Measurements from ENCODE around the gene UGDH.
"Not testable (repeated sequence)": the region's sequence is repeated elsewhere in the genome, so short reads cannot be mapped to it uniquely, and the experiment has no call there.

UGDH gene

DNA sequence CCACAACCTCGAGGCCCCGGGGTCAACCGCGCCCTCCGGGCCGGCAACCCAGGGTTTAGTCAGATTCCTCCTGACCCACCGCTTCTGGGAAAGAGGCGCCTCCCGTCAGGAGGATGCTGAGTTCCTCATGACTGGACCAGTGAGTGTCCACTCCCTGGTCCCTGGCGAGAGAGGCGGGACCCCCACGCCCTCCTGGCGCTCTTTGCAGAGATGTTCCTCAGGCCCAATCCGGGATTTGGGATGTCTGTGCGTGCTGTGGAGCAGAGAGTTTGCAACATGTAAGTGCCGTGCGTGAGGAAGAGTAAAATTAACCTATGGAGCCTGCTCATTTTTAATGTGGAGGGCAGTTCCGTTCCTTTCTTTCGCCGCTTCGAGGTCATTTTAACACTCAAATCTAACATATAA, 824 bp upstream of the UGDH start:
- DNase-seq, result no peak

DNA sequence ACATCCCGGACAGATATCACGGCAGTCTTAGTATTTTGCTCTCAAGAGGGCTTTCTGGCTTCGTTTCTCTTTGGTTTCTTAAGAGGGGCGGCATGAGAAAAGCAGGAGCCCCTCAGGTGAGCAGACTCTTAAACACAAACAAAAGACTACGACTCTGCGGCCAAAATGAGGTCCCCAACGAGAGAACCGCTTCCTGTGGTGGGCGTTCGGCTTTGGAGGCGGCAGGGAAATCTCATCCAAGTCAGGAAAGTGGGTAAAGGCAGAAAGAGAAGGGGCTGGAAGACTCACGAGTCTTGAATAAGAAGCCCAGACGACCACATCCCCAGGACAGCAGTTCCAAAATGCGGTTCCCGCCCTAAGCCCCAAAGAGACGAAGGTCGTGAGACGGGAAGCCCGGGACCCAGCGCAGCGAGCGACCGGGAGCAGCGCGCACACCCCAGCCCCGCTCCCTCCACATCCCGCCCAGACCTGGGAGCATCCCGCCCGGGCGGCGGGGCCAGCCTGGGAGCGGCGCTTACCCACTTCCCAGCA, 409 bp downstream of the UGDH start:
- DNase-seq, result no peak

DNA sequence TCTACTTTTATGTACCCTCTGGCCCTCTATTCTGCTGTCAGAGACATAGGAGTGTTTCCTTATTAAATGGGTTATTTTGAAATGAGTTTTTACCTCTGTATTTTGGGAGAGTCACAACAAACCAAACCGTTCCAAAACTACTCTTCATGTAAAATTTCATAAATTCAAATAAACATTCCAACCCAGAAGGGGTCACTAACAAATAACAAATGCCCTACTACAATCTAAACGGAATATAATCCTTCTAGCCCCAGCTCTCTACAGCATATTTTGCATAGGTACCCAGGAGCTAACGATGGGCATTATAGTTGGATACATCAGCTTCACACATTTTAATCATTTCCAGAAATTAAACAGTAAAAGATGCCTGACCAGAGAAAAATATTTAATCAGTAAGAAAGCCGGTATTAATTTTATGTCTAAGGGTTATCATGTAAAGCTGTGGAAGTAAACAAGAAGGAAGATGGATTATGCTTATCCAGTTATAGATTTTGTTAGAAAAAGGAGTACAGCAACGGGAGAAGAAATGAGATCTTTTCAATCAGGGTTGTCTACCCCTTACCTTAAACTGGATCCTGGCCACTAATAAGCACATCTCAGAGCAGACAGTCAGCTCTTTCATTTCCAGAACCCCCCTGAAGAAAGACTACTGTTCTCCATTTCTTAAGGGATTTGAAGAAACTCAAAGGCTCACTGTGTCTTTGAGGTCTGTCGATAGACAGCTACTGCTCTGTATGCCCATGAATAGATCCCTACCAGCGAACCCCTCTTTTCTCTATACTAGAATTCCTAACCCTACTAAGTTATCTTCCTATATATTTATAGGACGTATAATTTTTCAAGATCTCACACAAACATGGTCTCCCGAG, 1.2 kb downstream of the UGDH start:
- no peak for DNase-seq

DNA sequence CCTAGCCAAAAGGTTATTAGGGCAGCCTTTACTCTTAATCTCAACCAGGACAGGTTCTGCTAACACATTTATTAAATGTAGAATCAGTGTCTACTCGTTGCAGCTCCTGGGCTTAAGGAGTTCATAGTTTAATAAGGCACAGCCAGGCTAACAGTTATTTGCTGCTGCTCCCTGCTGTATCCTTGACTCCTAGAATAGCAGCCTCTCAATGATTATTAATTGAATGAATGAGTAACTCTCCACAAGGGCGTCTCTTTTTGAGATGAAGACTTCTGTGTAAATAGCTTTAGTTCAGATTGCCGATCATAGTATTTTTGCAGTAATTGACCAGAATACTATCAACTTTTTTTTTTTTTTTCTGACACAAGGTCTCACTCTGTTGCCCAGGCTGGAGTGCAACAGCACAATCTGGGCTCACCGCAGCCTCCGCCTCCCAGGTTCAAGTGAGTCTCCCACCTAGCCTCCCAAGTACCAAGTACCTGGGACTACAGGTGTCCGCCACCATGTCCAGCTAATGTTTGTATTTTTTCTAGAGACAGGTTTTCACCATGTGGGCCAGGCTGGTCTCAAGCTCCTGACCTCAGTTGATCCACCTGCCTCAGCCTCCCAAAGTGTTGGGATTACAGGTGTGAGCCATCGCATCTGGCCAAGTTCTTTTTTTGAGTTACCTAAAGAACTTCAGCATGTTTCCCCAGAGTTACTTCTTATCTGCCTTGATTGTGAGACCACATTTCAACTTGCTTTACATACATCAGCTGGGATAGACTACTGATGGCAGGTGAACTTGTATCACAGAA, 2.9 kb downstream of the UGDH start:
- DNase-seq, result no peak

DNA sequence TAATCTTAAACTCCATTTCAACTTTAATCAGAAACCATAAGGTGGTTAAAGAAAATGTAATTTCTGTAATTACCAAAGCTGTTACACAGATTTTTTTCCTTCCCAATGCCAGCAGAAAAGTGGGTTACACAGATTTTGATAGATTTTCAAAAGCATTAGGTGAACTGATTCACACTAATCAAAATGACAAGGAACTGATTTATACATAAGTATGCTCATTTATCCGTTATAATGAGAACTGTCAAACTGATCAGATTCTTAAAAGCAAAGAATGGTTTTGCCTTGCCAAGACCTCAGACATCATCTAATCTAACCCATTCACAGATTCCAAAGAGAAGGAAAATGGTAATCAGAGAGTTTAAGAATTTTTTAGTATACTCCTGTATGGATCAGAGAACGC, 5.2 kb downstream of the UGDH start:
- no peak for DNase-seq

DNA sequence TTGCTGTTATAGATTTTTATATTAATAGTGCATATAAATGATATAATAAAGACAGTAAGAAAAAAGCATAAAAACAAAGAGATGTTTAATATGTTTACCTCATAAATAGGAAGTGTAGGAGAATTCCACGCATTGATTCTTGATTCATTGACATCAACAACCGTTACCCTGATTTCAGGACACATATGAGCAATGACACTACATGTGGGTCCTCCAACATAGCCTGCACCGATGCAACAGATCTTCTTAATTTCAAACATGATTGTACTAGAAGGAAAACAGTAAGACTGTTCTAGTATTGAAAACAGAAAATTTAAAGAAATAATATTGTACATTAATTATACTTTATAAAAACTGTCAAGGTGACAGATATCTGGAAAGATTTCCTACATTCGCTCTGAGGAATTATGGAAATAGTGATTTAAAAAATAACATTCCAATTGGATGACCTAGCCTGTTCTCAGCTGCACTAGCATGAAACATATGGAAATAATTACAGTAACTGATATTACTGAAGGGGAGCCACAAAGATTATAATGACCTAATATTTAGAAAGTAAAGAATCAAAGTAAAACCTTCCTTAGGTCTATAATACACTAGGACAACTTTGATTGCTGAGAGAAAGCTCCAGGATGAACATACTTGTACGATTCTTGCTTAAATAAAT, 5.9 kb downstream of the UGDH start:
- no peak for DNase-seq

DNA sequence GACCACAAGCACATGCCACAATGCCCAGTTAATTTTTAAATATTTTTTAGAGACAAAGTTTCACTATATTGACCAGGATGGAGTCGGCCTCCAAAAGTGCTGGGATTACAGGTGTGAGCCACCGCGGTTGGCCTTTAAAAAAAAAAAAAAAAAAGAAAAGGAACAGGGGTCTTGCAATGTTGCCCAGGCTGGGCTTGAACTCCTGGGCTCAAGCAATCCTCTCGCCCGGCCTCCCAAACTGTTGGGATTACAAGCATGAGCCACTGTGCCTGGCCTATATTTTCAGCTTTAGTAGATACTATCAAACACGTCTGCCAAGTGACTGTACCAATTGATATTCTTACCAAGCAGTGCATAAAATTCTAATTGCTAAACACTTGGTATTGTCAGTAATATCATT, 8.8 kb downstream of the UGDH start:
- DNase-seq, result no peak

DNA sequence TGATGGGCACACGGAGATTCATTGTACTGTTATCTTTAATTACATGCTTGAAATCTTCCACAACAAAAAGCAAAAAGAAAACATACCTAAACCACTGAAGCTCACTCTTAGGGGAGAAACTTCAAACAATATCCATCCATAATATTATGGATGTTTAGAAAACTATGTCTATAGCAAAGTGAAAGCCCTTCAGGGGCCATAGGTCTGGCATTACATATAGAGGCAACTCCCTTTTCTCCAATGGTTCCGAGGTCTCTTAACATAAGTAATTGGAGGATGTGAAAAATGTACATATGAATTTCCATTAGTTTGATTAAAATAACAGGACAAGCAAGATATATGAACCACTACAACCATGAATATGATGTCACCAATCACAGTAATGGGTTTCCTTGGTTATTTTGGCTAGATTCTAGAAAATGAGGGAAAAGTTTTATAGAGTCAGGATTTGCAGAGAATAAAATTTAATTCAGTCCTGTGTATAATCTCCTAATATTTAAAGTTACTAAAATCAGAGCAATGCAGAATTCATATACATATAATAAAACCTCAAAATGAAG, 10.8 kb downstream of the UGDH start:
- DNase-seq, result no peak

DNA sequence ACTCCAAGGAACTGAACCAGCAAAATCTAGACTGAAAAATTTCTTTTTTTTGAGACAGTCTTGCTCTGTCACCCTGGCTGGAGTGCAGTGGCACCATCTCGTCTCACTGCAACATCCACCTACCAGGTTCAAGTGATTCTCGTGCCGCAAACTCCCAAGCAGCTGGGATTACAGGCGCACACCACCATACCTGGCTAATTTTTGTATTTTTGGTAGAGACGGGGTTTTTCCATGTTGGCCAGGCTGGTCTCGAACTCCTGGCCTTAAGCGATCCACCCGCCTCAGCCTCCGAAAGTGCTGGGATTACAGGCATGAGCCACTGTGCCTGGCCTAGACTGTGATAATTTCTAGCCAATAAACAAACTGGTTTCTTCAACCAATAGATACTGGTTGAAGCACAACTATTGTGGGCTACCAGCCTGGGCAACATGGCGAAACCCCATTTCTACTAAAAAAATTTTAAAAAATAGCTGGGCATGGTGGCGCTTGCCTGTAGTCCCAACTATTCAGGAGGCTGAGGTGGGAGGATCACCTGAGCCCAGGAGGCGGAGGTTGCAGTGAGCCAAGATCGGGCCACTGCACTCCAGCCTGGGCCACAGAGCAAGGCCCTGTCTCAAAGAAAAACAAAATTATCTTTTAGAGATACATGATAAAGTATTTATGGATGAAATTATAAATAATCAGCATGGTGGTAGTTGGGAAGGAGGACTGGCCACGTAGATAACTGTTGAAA, 11.4 kb downstream of the UGDH start:
- DNase-seq, result not testable (repeated sequence)

DNA sequence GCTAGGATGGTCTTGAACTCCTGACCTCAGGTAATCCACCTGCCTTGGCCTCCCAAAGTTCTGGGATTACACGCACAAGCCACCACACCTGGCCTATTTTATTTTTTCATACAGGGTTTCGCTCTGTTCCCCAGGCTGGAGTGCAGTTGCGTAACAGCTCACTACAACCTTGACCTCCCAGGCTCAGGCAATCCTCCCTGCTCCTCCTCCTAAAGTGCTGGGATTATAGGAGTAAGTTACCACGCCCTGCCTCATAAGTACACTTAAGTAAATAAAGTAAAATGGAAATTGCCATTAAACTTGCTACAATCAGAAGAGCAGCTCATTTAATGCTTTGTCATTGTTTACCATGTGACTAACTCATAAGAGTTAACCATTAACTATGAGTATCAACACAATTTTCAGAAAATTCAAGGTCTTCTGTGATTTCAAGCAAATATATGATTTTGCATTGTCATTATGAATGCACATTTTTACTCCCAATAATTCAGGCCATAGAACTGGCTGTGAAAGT, 12.3 kb downstream of the UGDH start:
- no peak for DNase-seq

DNA sequence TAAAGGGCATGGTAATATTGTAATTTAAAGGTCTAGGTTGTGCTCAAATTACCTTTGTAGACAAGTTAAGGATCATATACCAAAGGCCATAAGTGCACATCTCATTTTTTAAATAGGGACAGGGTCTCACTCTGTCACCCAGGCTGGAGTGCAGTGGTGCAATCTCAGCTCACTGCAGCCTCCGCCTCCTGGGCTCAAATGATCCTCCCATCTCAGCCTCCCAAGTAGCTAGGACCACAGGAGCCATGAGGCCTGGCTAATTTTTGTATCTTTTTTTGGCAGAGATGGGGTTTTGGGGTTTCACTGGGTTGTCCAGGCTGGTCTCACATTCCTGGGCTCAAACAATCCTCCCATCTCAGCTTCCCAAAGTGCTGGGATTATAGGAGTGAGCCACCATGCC, 13.0 kb downstream of the UGDH start:
- DNase-seq, result not testable (repeated sequence)

DNA sequence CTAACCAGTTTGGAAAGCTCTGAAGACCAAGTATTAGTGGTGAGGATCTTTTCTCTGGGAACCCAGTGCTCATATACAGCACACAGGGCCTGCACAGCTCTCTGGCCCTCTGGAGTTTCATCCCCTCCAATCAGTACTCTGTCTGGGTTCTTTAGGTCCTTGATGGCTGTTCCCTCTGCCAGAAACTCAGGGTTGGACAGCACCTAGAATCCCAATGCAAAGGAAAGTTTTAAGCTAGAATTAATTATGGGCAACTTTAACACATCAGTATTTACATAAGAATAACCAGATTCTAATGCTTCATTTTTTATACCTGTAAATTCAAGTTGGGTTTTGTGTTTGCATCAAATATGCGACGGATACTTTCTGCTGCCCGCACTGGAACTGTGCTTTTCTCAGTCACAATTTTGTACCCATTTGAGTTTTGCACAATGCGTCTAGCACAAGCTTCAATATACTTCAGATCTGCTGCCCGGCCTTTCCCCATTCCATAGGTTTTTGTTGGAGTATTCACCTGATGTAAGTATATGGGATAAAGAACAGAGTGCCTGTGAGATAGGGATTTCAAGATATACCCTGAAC, 16.8 kb downstream of the UGDH start:
- DNase-seq, result no peak

DNA sequence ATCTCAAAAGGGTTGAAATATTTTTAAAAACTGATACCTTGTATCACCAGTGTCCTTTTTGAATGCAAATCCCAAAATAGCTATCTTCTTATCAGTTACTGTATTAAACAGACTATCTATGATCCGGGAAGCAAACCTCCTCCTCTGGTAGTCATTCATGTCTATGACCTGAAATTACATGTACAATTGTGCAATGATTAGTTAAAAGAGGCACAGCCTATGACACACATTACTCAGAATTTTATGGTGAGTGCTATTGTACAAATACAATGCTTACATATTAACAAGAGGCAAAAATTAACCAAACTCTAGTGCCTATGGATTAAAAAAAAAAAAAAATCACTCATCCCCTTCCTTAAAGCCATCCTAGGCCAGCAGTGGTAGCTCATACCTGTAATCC, 21.7 kb downstream of the UGDH start:
- no peak for DNase-seq

DNA sequence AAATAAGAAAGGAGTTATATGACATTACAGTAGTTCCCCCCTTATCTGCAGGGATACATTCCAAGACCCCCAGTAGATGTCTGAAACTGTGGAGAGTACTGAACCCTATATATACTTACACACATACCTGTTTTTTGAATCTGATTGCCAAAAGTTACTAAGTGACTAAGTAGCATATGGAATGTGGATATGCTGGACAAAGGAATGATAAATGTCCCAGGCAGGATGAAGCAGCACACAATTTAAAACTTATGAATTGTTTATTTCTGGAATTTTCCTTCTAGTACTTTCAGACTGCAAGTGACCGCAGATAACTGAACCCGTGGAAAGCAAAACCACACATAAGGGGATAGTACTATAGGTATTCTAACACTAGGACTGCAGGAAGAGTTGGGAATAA, 22.7 kb downstream of the UGDH start:
- no peak for DNase-seq

DNA sequence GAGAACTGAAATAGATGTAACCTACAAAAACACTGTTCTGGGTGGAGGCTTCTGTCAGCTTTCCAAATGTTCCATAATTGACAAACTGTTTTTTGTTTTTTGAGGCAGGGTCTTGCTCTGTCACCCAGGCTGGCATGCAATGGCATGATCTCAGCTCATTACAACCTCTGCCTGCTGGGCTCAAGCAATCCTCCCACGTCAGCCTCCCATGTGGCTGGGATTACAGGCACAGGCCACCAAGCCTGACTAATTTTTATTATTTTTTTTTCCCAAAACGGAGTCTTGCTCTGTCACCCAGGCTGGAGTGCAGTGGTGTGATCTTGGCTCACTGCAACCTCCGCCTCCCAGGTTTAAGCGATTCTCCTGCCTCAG, 24.6 kb downstream of the UGDH start:
- DNase-seq, result not testable (repeated sequence)

DNA sequence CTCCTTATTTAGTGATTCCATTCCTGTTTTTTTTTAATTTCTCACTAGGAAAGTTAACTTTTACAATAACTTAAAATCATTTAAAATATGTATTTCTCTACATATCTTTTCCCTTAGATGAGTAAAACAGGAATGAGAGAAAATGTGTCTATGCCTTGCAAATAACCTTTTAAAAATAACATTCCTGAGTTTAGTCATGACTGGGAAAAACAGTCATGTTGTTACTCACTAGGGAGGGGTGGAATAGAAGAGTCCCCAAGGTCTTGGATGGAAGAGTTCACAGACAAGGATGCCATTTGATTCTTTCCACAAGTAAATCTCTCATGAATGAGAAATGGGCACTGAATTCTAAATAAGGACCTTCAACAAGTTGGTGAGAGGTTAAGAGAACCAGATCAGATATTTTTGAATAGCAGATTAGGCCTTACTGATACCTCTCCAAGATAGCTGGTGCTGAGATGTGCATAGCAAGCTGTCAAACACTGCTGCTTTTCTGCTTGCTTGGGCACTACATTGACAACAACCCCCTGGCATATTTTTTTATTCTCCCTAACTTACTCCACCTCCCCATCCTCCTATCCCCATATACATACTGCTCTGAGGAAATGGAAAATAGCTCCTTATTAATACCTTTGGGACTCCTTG, 25.1 kb downstream of the UGDH start:
- no peak for DNase-seq

DNA sequence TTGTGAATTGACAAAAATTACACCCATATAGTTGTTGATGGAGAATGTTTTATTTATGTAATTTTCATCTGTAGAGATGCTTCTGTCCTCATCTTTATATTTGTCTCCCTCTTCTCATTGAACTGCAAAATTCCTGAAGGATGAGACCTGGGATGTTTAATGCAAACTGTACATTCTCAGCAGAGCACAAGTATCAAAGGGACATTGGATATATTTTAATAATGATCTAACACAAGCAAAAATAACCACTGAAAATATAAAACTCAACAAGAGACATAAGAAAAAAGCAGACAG, 28.6 kb downstream of the UGDH start:
- DNase-seq, result no peak

DNA sequence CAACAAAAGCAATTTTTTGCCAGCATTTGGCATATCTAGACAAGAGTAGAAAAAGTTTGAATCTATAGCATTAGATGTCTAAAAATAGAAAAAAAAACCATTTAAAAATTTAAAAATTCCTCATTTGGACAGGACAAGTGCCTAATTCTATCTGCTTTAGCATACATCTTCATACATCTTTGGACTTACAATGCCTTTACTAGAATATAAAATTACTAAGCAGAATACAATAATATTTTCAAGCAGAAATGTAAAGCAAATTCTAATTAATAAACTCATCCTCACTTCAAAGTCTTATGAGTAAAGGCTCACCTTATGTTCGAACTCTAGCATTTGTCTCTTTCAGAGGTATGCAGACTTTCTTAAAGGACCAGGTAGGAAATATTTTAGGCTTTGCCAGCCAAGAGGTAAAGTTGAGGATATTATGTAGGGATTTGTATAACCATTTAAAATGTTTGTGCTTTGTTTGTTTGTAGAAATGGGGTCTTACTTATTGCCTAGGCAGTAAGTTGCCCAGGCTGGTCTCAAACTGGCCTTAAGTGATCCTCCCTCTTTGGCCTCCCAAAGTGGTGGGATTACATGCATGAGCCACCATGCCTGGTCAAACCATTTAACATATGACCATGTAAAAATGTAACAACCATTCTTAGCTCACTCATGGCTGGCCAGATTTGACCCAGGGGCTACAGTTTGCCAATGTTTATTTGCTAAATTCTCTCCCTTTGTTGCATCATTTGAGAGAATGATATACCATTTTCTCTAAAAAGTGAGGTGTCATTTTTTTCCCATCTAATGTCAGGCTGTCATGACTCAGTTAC, 29.1 kb downstream of the UGDH start:
- no peak for DNase-seq

DNA sequence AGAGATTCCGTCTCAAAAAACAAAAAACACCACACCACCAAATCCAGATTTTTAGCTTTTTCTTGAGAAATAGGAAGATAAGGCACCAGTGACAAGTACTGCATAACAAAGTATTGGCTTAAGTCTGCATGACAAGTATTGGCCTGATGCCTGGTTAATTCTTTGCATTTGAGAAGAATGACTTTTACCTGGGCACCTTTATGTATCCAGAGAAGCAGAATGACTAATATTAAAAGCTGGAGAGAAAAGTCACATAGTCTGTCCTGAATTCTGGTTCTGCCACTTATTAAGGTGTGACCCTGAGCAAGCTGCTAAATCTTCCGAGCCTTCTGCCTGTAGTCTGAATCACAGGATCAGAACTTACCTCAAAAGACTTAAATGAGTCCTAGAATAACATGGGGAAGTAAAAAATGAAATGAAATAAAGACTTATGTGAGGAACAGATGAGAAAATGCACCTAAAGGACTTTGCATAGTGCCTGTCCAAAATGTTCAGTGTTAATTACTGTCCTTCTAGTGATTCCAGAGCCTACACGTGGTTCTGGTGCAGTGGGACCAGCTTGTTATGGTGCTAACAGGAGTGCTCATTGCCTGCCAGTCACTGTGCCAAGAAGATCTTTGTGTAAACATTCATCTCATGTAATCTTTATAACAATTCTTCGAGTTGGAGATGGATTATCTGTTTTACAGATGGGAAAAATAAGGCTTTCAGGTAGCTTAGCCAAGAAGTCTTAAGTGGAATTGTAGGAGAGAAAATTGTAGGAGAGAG, 31.6 kb downstream of the UGDH start:
- DNase-seq, result no peak

DNA sequence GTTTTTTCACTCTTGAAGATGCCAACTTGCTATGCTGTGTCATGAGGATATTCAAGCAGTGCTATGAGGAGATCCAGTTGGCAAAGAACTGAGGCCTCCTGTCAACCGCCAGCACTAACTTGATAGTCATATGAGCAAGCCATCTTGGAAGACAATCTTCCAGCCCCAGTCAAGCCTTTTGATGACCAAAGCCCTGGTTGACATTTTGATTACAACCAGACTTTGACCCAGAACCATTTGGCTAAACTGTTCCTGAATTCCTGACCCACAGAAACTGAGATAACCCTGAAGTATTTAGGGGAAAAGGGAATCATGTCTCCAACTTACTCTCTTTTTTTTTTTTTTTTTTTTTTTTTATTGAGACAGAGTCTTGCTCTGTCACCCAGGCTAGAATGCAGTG, 32.9 kb downstream of the UGDH start:
- no peak for DNase-seq

Measured in activated gamma-delta T cell (primary cell).